ENCODE measurements around the gene ATXN7.

DNA sequence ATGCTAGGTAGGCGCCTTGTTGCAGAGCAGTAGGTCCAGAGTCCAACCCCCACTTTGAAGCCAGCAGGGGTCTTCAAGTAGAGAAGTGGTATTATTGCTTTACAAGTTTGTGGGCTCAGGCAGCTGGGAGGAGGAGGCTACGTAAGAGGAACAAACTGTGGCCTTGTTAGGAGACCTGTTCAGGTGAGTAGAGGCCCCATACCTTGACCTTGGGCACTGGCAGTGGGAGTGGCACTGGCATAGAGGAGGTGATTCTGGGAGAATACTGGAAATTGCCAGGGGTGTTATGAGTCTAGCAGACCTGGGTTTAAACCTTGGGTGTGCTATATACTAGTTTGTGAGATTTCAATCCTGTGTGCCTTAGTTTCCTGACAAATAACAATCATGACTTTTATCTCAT is 83.1 kb downstream of the ATXN7 start:
- TF ChIP-seq, protein P1, sequence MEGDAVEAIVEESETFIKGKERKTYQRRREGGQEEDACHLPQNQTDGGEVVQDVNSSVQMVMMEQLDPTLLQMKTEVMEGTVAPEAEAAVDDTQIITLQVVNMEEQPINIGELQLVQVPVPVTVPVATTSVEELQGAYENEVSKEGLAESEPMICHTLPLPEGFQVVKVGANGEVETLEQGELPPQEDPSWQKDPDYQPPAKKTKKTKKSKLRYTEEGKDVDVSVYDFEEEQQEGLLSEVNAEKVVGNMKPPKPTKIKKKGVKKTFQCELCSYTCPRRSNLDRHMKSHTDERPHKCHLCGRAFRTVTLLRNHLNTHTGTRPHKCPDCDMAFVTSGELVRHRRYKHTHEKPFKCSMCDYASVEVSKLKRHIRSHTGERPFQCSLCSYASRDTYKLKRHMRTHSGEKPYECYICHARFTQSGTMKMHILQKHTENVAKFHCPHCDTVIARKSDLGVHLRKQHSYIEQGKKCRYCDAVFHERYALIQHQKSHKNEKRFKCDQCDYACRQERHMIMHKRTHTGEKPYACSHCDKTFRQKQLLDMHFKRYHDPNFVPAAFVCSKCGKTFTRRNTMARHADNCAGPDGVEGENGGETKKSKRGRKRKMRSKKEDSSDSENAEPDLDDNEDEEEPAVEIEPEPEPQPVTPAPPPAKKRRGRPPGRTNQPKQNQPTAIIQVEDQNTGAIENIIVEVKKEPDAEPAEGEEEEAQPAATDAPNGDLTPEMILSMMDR (IDR thresholded peaks at IDR 0.05) = no peak
- TF ChIP-seq POLR2A (IDR thresholded peaks at IDR 0.05) = no peak

Data from Peyer's patch (tissue), 4 donors.